Esophagus squamous epithelium (tissue), 4 donors: ENCODE measurements around the gene GPSM1.

ENCODE experiments used
- POLR2A ChIP-seq, 4 donors: fragments of 450-650 bp; IDR thresholded peaks; one replicate each; pipeline ENCODE4 v1.6.1; 2017; ENCODE audit warnings: antibody characterized with exemption in 4 of 4, mild to moderate bottlenecking in 4 of 4, moderate library complexity in 3 of 4
- TF ChIP-seq, protein P1 (sequence below), 6 experiments: fragments of 450-650 bp in 4 of 6; fragments of 200-600 bp in 2 of 6; sonication (generic) in 2 of 6; IDR thresholded peaks; one replicate each; pipeline ENCODE4 v1.5.1; 2016 to 2019; ENCODE audit warnings: antibody characterized with exemption in 6 of 6, mild to moderate bottlenecking in 4 of 6, moderate library complexity in 4 of 6

DNA sequence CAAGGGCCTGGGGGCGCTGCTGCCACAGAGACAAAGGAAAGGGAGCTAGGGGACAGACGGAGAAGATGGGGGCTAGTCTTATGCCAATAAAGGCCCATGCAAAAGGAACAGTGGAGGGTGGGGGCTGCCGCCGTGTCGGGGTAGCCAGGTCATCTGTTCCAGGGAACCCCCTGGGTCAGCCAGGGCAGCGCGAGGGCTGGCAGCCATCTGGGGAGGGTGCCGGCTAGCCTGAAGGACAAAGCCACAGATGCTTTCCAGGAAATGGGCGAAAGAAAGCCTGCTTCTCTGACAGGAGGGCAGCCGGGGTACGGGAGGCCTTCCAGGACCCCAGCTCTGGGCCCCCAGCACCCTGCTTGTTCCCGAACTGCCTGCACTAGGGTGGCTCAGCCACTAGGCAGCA lies 47.8 kb downstream of the GPSM1 start:
- TF ChIP-seq, protein P1, sequence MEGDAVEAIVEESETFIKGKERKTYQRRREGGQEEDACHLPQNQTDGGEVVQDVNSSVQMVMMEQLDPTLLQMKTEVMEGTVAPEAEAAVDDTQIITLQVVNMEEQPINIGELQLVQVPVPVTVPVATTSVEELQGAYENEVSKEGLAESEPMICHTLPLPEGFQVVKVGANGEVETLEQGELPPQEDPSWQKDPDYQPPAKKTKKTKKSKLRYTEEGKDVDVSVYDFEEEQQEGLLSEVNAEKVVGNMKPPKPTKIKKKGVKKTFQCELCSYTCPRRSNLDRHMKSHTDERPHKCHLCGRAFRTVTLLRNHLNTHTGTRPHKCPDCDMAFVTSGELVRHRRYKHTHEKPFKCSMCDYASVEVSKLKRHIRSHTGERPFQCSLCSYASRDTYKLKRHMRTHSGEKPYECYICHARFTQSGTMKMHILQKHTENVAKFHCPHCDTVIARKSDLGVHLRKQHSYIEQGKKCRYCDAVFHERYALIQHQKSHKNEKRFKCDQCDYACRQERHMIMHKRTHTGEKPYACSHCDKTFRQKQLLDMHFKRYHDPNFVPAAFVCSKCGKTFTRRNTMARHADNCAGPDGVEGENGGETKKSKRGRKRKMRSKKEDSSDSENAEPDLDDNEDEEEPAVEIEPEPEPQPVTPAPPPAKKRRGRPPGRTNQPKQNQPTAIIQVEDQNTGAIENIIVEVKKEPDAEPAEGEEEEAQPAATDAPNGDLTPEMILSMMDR (IDR thresholded peaks at IDR 0.05) = no peak
- no peak for TF ChIP-seq POLR2A (IDR thresholded peaks at IDR 0.05)
